ENCODE results near the gene RAPGEF1. TPM values are rescaled to one million over a fixed set of nuclear protein-coding genes. Genes with fewer than 3 reads are reported as not detected.

The RAPGEF1 gene
- total and polyA plus RNA-seq, 2 of the 13 experiments (the other 11 are each of a cell fraction or from before 2014, with no cell fraction given): 21.2 to 38.9 TPM

GRCh38 chr9:131723632-131724031 is 16.2 kb downstream of the RAPGEF1 start (continued):
- TF ChIP-seq E2F2 (CRISPR knock-in tag; IDR thresholded peaks at IDR 0.05; ENCODE audit: borderline replicate concordance): no peak

DNA sequence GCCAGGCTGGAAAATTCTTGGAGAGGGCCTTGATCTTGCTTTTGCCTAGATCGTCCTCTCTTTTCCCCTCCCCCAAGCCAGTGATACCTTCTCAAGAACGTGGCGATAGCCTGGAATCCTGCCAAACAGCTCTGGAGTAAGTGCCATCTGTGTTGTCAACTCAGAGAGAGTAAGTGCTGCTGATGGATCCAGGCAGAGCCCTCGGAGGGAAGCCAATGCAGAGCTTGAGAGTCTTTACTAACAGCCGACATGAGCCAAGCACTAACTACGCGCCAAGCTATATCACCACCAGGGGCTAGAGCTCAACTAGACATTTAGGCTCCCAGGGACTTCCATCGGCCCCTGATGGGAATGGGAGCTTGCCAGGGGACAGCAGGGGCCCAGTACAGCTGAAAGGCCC is 17.6 kb downstream of the RAPGEF1 start:
- POLR2A ChIA-PET: no interaction called here

More for the DNA sequence above, 17.6 kb downstream of the RAPGEF1 start:
- in situ Hi-C loops (cut with HindIII; ENCODE audit: extremely low pct_ligation_motif_present, low pct_unique_long_range_greater_than_20kb): no loop called here
- Histone ChIP-seq H3K9ac (ENCODE audit: insufficient read depth, low read depth, low read length) (no peak overlapping the region), H4K20me1 (ENCODE audit: insufficient read depth, low read length) (no peaks in the 10 kb centered on the region; the same call in 1 of the 2 replicates), H3K4me2 (ENCODE audit: low read depth, low read length) (no peak overlapping the region), H3K27me3 (ENCODE audit: control insufficient read depth in 1 of 2, insufficient read depth in 2 of 2, low read length in 2 of 2) (no peaks in the 10 kb centered on the region), H2AFZ (ENCODE audit: low read length) (no peak overlapping the region), H3K27ac (ENCODE audit: extremely low read length, insufficient read depth, low read length) (no peak overlapping the region), H3K4me1 (ENCODE audit: insufficient read depth, low read length) (peaks cover 34% of the 10 kb centered on the region), H3K36me3 (replicated peaks in 1 of 2; ENCODE audit: control insufficient read depth in 1 of 2, insufficient read depth in 2 of 2, low read length in 2 of 2) (peaks cover 0 to 4% of the 10 kb centered on the region in 2 experiments; a peak in 3 of 5 replicates), H3K9me3 (ENCODE audit: low read length) (no peaks in the 10 kb centered on the region), H3K79me2 (ENCODE audit: insufficient read depth, low read length) (peaks cover 59% of the 10 kb centered on the region), H3K4me3 (replicated peaks in 1 of 3; ENCODE audit: insufficient read depth in 1 of 3, low read depth in 2 of 3, low read length in 3 of 3) (no peak overlapping the region)
- no TSS peak for BruUV-seq (replicated peaks)
- CTCF ChIA-PET (ENCODE audit: low intra/inter-chr PET ratio, low total read pairs): interaction anchor here (1.0 kb wide), 1 partner anchor 18 kb away, joined by 4 read pairs; no protein-coding TSS in a partner anchor
- FAIRE-seq: no peak
- intact Hi-C loops (cut with micrococcal nuclease; ENCODE audit: unreplicated experiment): no loop called here
- TF ChIP-seq ZNF768 (CRISPR knock-in tag; IDR thresholded peaks at IDR 0.05): no peak
- TF ChIP-seq ZBTB3 (CRISPR knock-in tag; IDR thresholded peaks at IDR 0.05; ENCODE audit: borderline replicate concordance, low read depth): no peak
- TF ChIP-seq, protein P1, sequence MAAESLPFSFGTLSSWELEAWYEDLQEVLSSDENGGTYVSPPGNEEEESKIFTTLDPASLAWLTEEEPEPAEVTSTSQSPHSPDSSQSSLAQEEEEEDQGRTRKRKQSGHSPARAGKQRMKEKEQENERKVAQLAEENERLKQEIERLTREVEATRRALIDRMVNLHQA (CRISPR knock-in tag; IDR thresholded peaks at IDR 0.05): no peak
- TF ChIP-seq ZNF18 (CRISPR knock-in tag; IDR thresholded peaks at IDR 0.05; ENCODE audit: insufficient replicate concordance): no peak
- TF ChIP-seq MAFG (CRISPR knock-in tag; IDR thresholded peaks at IDR 0.05): no peak
- TF ChIP-seq STAT6 (CRISPR knock-in tag; IDR thresholded peaks at IDR 0.05; ENCODE audit: borderline replicate concordance): no peak
- TF ChIP-seq ZNF326 (CRISPR knock-in tag; IDR thresholded peaks at IDR 0.05; ENCODE audit: borderline replicate concordance): no peak
- TF ChIP-seq MLXIP (CRISPR knock-in tag; IDR thresholded peaks at IDR 0.05; ENCODE audit: borderline replicate concordance): no peak
- TF ChIP-seq KAT2B (IDR thresholded peaks at IDR 0.05; ENCODE audit: borderline replicate concordance, low read depth, low read length): no peak
- no peak for ATAC-seq
- WGBS (ENCODE audit: low lambda C conversion rate): 97% methylated on average over 6 of the region's 8 CpGs
- no peak for DNase-seq (ENCODE audit: low spot score)
